ENCODE results near the gene MTR.

GRCh38 chr1:236913371-236914037 is 118.4 kb downstream of the MTR start:
- no peak for TF ChIP-seq POLR2AphosphoS5 (IDR thresholded peaks at IDR 0.05)
- no peak for TF ChIP-seq CTCF (IDR thresholded peaks at IDR 0.05)
- TF ChIP-seq POLR2A (IDR thresholded peaks at IDR 0.05), result no peak

All from prostate gland (tissue), 2 donors.